SK-MEL-5 (cell line): ENCODE results near the gene COL4A2. TPM values are rescaled to one million over a fixed set of nuclear protein-coding genes. Genes with fewer than 3 reads are reported as not detected.
"Not testable (repeated sequence)": the region's sequence is repeated elsewhere in the genome, so short reads cannot be mapped to it uniquely, and the experiment has no call there.

ENCODE experiments used
- DNase-seq: peaks from one replicate; pipeline ENCODE4 v3.0.0-alpha.2; 2016; ENCODE audit warnings: low read depth, low spot score
- in situ Hi-C: cut with HindIII; loops from 2 replicates; pipeline ENCODE4 v1.10.0; 2016; ENCODE audit warnings: low sequenced_read_pairs, high pct_unique_total_duplicates, low pct_unique_long_range_greater_than_20kb
- total RNA-seq: library from RNA; depleted of rRNA; stranded (reverse); fragments of >200 nt; shearing (Covaris generic); gene quantifications from 2 replicates; pipeline ENCODE4 v1.2.3, GENCODE V29; 2014

Gene COL4A2
- total RNA-seq, 1 experiment from 2014 or later: 23.4 TPM

GRCh38 chr13:110311443-110312338 lies 4.6 kb downstream of the COL4A2 start:
- no peak for DNase-seq
- in situ Hi-C loops: no loop called here

GRCh38 chr13:110312339-110313031 lies 5.4 kb downstream of the COL4A2 start:
- in situ Hi-C loops: no loop called here
- DNase-seq: no peak

- in situ Hi-C loops, DNase-seq: not testable (repeated sequence)
Measured at GRCh38 chr13:110313261-110313660, 6.2 kb downstream of the COL4A2 start.

GRCh38 chr13:110313733-110314132 lies 6.6 kb downstream of the COL4A2 start:
- DNase-seq, in situ Hi-C loops: not testable (repeated sequence)

GRCh38 chr13:110314516-110315245 lies 7.6 kb downstream of the COL4A2 start:
- in situ Hi-C loops: no loop called here
- DNase-seq: no peak

GRCh38 chr13:110316196-110316595 lies 9.1 kb downstream of the COL4A2 start:
- DNase-seq: no peak
- in situ Hi-C loops: no loop called here

- DNase-seq: no peak
- in situ Hi-C loops: no loop called here
Measured at GRCh38 chr13:110317093-110317492, 10.0 kb downstream of the COL4A2 start.

- in situ Hi-C loops: no loop called here
- no peak for DNase-seq
Measured at GRCh38 chr13:110317496-110318195, 10.6 kb downstream of the COL4A2 start.

- in situ Hi-C loops: no loop called here
- no peak for DNase-seq
Measured at GRCh38 chr13:110318920-110319319, 11.8 kb downstream of the COL4A2 start.

GRCh38 chr13:110319397-110319773 lies 12.3 kb downstream of the COL4A2 start:
- DNase-seq: no peak
- in situ Hi-C loops: no loop called here

GRCh38 chr13:110319774-110320509 lies 12.9 kb downstream of the COL4A2 start:
- DNase-seq: no peak
- in situ Hi-C loops: no loop called here

GRCh38 chr13:110320645-110321044 lies 13.6 kb downstream of the COL4A2 start:
- DNase-seq: no peak

GRCh38 chr13:110321573-110321972 lies 14.5 kb downstream of the COL4A2 start:
- DNase-seq, in situ Hi-C loops: not testable (repeated sequence)

More at GRCh38 chr13:110320645-110321044, 13.6 kb downstream of the COL4A2 start:
- in situ Hi-C loops: no loop called here

- in situ Hi-C loops: no loop called here
- DNase-seq: no peak
Measured at GRCh38 chr13:110322126-110322827, 15.2 kb downstream of the COL4A2 start.

- in situ Hi-C loops: no loop called here
- no peak for DNase-seq
Measured at GRCh38 chr13:110322828-110323171, 15.7 kb downstream of the COL4A2 start.

- DNase-seq: no peak
- in situ Hi-C loops: no loop called here
Measured at GRCh38 chr13:110323172-110323891, 16.2 kb downstream of the COL4A2 start.
